Panc1 (cell line): Measurements from ENCODE around the gene NCK1.
"Not testable (repeated sequence)": the region's sequence is repeated elsewhere in the genome, so short reads cannot be mapped to it uniquely, and the experiment has no call there.

Experiments
- CTCF ChIP-seq: fragments of 450-650 bp; IDR thresholded peaks from 2 replicates; pipeline ENCODE4 v1.5.1; 2017; ENCODE audit warnings: mild to moderate bottlenecking
- POLR2AphosphoS5 ChIP-seq: IDR thresholded peaks from 2 replicates; pipeline ENCODE4 v1.6.1; 2012; ENCODE audit warnings: mild to moderate bottlenecking, low read depth, low read length, moderate library complexity
- TF ChIP-seq, protein P1 (sequence below), 2 experiments: IDR thresholded peaks; 2 replicates each; pipeline ENCODE4 v1.6.1; 2011 to 2012; ENCODE audit warnings: low read depth in 2 of 2, control low read depth in 1 of 2, low read length in 1 of 2, mild to moderate bottlenecking in 1 of 2, moderate library complexity in 1 of 2; ENCODE audit not compliant: insufficient read depth in 1 of 2

- TF ChIP-seq CTCF, POLR2AphosphoS5: not testable (repeated sequence)
- TF ChIP-seq, protein P1, sequence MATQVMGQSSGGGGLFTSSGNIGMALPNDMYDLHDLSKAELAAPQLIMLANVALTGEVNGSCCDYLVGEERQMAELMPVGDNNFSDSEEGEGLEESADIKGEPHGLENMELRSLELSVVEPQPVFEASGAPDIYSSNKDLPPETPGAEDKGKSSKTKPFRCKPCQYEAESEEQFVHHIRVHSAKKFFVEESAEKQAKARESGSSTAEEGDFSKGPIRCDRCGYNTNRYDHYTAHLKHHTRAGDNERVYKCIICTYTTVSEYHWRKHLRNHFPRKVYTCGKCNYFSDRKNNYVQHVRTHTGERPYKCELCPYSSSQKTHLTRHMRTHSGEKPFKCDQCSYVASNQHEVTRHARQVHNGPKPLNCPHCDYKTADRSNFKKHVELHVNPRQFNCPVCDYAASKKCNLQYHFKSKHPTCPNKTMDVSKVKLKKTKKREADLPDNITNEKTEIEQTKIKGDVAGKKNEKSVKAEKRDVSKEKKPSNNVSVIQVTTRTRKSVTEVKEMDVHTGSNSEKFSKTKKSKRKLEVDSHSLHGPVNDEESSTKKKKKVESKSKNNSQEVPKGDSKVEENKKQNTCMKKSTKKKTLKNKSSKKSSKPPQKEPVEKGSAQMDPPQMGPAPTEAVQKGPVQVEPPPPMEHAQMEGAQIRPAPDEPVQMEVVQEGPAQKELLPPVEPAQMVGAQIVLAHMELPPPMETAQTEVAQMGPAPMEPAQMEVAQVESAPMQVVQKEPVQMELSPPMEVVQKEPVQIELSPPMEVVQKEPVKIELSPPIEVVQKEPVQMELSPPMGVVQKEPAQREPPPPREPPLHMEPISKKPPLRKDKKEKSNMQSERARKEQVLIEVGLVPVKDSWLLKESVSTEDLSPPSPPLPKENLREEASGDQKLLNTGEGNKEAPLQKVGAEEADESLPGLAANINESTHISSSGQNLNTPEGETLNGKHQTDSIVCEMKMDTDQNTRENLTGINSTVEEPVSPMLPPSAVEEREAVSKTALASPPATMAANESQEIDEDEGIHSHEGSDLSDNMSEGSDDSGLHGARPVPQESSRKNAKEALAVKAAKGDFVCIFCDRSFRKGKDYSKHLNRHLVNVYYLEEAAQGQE (IDR thresholded peaks at IDR 0.05; ENCODE audit: insufficient read depth in 1 of 2, low read depth in 2 of 2, low read length in 1 of 2) = not testable (repeated sequence)
These were observed 35.2 kb downstream of the NCK1 start for GRCh38 chr3:136897171-136897570.
